Heart left ventricle (tissue), 13 donors: ENCODE data around the gene ALDH3A2.

Source experiments
- CTCF ChIP-seq, 12 donors: fragments of 200-600 bp; sonication (generic) in 4 of 12; IDR thresholded peaks; one replicate each; pipeline versions ENCODE4 v1.5.0 to v1.8.0; 2018 to 2022; ENCODE audit warnings: antibody characterized with exemption in 12 of 12, mild to moderate bottlenecking in 5 of 12
- POLR2A ChIP-seq, 2 donors: fragments of 450-650 bp; IDR thresholded peaks; one replicate each; pipeline ENCODE4 v1.6.1; 2017; ENCODE audit warnings: antibody characterized with exemption in 2 of 2, mild to moderate bottlenecking in 2 of 2, moderate library complexity in 2 of 2
- donor health status: ischemic (EF 13 %, LVEDD 7.1; RV severe dilation, severe dysfunction).
- donor health status: DM: no; HTN: yes; CAD: no.
- donor health status: DM: no; HTN: no; CAD: no.
- donor health status: ischemic (EF 25% LVEDD 6.9; RV normal size, moderate dysfunction).
- donor health status: ischemic (EF 25% LVEDD 5.7; RV mildly dilated, moderate dysfunction).
- donor health status: ischemic (EF 35%, LVEDD 5.7; RV mildly dilated, moderate dysfunction).
- donor health status: nonischemic (EF 11% LVEDD 7.7; RV severe dilation, severe dysfunction).
- donor health status: DM: yes; HTN: yes; CAD: no.
- donor health status: PGD.
- donor health status: ischemic (EF 29% LVEDD 5.4; RV normal size, mild dysfunction).
- donor health status: nonischemic (EF 23%, LVEDD 6.1; RV moderate dilation, normal function).

GRCh38 chr17:19702217-19702641 is 53.7 kb downstream of the ALDH3A2 start:
- TF ChIP-seq CTCF (IDR thresholded peaks at IDR 0.05) = no peak
- TF ChIP-seq POLR2A (IDR thresholded peaks at IDR 0.05) = no peak
